NCI-H1092 treated with DMSO at 0.1 percent for 48 hours (cell line): ENCODE measurements around the gene INPP5A.
"Not testable (repeated sequence)": the region's sequence is repeated elsewhere in the genome, so short reads cannot be mapped to it uniquely, and the experiment has no call there.

Source experiments
- DNase-seq: peaks from one replicate; lab custom pipeline; 2025; lab: John Stamatoyannopoulos, UW

The INPP5A gene

DNA sequence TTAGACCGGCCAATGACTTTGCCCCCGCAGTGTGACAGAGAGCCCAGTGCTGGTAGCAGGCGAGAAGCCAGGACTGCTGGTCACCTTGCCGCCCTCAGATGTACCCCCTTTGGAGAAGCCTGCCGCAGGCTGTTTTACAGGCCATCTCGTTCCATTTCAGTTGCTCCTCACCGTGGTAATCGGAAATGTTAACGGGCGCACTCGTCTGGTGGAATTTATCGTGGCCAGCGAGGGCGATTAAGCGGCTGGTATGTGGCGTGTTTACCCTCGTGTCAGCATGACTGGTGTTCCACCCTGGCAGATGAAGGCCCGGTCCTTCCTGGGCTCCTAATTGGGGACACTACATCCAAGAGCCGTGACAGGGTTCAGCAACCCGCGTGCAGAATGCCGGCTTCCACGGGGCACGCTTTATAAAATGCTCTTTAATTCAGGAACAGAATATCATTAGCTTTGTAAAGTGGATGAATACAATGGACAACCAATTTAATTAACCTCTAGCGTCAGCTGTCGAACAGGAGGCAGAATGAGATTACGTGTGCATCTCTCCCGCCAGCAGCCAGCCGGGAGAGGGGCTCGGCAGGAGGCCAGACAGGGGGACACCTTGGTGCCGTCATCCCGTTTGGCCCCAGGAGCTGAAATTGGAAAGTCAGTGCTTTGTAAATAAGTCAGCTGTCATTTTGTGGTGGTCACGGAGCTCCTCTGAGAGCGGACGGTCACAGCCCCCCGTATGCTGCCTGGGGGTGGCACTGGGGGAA, 140.1 kb downstream of the INPP5A start:
- DNase-seq = no peak

DNA sequence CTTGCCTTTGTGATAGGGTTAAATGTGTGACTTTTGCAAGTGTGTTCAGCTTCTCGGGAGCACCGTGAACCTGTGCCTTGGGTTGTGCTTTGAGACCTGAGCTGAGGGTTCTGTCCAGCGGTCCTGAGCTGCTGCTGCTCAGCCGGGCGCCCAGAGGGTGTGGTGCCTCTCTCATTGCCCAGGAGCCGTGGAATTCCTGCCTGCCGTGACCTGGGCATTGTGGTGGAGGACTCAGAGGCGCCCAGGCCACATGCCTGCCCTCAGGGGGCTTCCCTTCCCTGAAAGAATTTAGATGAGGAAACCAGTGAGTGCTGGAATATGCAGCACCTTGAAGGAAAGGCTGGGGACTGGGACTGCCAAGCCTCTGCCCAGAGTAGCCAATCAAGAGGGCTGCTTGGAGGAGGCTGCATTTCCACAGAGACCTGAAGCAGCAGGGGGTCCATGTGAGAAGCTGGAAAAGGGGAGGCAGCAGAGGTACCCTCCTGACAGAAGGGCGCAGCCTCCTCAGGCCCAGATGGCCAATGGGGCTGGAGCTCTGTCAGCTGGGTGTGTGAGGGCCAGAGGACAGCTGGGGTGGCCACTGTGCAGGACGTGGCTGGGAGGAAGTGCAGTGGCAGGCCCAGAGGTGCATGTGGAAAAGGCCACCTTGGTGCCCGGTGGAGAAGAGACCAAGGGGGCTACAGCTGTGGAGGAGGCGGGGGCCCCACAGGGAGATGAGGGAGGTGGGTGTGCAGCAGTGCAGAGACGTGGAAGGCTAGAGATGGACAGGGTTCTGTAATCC, 141.0 kb downstream of the INPP5A start:
- DNase-seq = no peak

DNA sequence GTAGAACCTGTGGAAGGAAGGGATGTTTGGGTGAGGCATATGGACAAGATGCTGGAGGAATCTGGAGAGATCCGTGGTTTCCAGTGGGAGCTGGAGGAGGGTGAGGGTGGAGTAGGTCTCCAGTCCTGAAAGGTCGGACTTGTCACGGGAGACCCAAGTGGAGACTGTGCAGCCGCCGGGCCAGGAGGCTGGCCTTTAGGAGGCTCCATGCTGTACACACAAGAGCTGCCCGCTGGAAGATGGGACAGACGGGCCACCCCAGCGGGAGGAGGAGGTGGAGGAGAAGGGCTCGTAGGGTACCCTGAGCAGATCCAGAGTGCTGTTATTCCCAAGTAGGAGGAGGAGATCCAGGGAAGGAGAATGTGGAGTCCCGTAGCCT, 141.6 kb downstream of the INPP5A start:
- no peak for DNase-seq

DNA sequence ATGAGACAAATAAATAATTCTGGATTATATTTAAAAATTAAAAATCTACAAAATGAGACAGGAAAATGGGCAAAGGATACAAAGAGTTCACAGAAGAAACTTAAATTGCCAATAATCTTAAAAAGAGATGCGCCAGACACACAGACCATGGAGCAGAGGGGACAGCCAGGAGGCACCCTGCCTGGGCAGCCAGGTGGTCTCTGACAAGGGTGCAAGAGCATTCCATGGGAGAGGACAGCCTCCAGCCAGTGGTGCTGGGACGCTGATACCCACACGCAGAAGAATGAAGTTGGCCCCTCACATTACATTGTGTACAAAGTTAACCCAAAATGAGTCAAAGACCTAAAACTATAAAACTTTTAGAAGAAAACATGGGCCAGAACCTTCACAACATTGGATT, 142.1 kb downstream of the INPP5A start:
- DNase-seq = no peak

DNA sequence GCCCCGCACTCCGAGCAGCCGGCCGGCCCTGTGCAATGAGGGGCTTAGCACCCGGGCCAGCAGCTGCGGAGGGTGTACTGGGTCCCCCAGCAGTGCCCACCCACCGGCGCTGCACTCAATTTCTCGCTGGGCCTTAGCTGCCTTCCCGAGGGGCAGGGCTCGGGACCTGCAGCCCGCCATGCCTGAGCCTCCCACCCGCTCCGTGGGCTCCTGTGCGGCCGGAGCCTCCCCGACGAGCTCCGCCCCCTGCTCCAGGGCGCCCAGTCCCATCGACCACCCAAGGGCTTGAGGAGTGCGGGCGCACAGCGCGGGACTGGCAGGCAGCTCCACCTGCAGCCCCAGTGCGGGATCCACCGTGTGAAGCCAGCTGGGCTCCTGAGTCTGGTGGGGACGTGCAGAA, 143.2 kb downstream of the INPP5A start:
- not testable (repeated sequence) for DNase-seq

DNA sequence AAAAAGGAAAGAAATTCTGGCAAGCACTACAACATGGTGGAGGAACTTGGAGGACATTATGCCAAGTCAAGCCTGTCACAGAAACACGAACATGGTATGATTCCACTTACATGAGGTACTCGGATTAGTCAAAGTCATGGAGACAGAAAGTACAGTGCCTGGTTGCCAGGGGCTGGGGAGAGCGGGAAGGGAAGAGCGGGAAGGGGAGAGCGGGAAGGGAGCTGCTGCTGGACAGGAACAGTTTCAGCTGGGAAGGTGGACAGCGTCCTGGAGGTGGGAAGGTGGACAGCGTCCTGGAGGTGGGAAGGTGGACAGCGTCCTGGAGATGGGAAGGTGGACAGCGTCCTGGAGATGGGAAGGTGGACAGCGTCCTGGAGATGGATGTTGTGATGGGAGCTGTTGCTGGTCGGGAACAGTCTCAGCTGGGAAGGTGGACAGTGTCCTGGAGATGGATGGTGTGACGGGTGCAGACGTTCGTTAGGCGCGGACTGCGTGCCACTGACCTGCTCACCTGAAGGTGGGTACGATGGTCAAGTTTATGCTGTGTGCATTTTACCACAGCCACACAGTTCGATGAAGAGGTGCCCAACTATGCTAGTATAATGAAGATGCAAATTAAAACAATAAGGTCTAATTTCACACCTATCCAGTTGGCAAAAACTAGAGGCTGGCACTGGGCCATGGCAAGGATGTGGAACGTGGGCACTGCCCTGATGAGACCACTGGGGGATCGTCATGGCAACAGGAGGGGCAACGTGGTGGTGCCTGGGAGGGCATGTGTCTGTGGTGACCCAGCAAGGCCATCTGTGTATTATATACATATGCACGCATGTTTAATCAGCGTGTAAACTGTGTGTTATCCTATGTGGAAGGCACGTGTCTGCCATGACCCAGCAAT, 144.5 kb downstream of the INPP5A start:
- DNase-seq = no peak

DNA sequence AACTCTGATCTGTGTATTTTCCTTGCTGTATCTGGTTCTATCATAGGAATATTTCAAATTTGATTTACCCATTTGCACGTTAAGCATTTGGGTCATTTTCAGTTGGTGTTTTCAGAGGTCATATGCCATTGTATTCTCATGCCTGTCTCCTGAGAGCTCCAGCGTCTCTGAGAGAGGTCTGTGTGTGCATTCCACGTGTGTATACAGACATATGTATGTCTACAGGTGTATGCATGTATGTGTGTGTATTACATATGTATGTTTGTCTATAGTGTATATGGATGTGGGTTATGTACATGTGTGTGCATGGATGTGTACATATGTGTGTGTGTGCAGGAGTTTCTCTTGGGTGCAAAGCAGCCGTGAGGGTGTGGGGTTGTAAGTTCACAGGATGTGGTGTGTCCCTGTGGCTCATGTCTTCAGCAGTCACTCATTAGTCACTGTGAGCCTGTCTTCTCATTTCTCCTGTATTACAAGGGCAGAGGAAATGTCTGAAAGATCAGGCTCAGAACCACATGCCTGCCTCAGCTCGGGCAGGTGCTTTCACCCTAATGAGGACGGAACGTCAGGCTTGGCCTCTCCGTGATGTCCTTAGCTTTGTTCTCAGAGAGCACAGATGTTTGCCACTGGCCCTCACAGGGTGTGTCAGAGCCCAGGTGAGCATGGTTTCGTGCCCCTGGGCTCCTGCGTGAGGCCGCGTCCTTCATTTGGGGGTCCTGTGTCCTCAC, 146.7 kb downstream of the INPP5A start:
- no peak for DNase-seq

DNA sequence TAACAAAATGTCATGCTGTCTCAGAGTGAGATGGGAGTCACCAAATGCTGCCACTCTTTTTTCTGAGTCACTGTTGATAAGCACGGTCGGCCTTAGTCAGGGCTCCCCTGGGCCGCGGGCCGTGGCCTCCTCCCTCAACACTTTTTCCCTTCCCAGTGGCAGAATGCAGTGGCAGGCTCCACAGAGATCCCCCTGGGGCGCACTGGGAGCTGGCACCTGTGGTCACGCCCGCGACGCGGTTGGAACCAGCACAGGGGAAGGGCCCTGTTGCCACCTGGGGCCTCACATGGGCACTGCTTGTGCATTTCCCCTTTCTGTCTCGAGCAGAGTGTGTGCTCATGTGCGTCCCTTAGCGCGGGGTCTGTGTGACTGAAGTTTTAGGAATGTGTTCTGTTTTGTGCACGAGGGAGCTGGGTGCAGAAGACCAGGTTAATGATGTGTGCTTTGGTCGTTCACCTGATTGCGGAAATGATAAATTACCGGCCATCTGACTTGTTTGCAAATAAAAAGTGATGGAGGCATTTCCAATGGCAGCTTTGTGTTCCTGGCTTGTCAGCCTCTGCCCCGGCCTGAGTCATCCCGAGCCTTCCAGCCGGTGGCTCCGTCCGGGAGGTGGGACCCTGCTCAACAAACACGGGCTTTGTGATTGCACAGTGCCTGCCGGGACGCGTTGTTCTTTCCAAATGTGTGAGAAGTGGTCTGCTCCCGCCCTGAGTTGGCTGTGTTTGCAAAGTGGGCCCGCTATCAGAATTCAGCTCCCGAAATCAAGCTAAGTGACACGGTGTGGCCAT, 147.7 kb downstream of the INPP5A start:
- DNase-seq = no peak

DNA sequence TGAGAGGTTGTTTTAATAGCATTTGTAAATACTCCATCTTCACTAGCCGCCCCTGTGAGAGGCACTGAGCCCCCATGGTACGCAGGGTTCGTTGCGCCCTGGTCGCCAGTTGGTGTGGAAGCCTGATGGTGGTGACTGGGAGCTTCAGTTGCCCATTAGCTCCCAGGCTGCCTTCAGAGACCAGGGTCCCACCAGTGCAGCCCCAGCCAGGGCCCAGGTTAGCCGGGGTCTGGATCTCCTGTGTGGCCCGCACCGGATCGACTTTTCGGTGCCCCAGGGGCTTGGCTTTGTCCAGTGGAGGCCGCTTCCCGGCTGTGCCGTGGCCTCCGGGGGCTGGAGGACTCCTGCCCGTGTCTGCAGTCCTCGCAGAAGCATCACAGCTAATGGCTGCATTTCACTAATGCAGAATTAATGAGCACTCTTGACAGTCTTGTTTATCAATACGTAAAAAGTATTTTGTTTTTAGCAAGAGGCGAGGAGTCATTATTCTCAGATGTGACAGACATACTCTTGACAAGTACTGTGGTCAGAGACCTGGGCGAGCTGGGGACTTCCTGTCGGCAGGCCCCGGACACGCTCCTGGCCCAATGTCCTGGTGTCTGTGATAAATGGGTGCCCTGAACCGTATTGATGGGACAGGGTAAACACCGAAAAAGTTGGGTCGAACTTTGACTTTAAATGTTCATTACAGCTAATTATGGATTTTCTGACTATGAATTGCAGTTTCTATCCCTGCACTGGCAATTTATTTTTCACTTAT, 148.5 kb downstream of the INPP5A start:
- no peak for DNase-seq

DNA sequence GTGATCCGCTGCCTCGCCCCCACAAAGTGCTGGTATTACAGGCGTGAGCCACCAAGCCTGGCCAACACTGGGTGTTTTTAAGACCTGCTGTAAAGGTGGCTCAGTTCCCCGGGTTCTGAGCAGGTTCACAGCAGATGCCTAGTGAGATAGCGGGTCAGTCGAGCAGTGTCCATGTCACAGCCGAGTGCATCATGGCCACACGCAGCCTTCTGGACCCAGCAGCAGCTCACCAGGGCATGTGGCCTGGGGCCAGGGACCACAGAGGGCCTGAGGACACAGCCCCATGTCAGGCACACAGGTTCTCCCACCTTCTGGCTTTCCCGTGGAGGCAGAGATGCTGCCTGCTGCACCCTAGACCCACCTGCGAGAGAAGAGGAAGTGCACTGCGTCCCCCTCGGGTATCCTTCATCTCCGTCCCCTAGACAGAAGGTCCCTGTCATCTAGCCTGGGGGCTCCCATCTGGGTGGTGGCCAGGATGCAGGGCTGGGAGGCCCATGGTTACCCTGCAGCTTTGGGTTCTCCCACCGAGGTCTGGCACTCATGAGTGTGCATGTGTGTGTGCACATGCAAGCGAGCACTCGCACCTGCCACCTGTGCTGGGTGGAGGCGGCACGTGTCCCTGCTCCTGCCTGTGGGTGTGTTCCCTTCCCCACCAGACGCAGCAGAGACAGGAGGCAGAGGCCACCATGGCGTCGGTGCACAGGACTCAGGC, 149.8 kb downstream of the INPP5A start:
- no peak for DNase-seq

DNA sequence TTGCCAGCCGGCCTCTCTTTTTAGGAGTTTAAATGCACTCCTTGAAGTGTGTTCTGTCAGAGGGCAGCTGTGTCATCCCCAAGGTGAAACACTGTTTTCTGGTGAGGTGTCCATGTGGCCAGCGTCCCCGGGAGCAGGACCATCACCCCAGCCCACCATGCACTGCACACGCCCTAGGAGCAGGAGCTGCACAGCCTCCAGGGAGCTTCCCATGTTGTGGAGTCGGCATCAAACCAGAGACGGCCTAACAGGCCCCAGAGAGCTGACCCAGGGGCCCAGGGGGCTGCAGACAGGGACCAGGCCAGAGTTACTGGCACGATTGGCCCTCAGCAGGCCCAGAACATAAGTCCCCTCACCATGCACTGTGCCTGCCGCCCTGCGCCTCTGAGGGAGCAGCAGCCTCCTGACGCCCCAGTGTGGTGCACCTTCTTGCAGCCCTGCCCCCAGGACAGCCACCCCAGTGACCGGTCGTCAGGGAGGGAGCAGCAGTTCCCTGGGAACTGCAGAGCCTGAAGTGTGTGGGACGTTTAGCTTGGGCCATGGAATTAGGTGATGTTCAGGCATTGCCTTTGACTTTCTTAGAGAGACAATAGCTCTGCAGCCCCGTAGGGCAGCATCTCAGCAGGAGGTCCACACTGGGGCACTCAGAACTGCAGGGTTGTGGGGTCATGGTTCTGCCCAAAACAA, 150.4 kb downstream of the INPP5A start:
- DNase-seq = no peak

DNA sequence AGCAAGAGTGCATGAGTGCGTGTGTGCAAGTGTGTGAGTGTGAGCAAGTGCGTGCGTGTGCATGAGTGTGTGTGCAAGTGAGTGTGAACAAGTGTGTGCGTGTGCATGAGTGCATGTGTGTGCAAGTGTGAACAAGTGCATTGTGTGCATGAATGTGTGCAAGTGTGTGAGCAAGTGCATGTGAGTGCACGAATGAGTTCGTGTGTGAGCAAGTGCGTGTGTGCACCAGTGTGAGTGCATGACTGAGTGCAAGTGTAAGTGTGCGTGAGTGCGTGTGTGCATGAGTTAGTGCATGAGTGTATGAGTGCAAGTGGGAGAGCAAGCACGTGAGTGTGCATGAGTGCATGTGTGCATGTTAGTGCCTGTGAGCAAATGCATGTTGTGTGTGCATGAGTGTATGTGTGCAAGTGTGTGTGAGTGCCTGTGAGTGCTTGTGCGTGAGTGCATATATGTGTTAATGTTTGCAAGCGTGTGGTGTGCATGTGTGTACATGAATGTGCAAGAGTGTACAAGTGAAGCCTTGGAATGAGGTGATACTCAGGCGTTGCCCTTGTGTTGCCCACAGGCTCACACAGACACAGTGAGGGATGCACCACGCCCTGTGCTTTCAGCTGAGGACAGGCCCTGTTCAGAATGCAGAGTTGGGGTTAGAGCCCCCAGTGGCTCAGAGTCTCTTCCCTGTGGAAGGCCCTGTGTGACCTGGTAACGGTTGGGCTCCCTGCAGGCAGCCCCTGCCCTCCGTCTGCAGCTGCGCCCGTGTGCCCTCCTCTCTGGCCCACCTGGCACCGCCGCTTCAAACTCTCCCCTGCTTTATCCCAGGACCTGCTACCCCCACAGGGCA, 151.2 kb downstream of the INPP5A start:
- no peak for DNase-seq

DNA sequence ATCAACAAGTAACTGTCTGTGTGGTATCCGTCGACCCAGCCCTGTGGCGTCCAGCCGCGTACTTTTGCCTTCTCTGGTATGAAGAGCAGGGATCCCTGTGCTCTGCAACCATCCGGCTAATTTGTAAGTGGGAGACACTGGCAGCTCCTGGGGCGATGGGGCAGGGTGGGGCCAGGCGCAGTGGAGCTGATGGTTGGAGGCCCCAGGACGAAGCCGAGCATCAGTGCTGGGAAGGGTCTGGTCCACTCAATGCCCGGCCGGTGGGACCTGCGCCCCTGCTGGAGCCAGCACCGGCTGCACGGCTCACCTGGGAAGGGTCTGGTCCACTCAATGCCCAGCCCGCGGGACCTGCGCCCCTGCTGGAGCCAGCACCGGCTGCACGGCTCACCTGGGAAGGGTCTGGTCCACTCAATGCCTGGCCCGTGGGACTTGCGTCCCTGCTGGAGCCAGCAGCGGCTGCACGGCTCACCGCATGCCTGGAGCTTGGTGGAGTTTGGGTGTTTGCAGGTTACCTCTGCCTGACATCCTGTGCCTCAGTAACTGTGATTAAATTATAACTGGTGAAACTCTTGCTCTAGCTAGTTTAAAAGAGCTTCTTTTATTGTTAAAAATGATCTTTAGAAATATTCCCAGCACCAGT, 152.3 kb downstream of the INPP5A start:
- no peak for DNase-seq

DNA sequence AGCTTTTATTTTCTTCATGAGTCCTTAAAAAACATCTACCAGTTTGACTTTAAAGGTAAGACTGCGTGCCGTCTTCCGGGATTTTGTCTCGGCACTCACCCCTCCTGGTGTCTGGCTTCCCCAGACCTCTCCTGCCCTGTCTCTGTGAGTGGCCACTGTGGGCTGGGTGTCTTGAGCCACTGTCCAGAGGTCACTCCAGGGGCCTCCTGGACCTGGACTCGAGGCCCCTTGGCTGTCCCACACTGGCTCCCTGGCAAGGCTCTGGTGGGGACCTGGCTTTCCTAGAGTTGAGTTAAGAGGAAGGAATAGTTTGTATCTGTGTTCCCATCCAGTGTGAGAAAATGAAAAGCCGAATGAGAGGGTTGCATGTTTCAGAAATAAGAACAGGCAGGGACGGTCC, 152.8 kb downstream of the INPP5A start:
- no peak for DNase-seq

DNA sequence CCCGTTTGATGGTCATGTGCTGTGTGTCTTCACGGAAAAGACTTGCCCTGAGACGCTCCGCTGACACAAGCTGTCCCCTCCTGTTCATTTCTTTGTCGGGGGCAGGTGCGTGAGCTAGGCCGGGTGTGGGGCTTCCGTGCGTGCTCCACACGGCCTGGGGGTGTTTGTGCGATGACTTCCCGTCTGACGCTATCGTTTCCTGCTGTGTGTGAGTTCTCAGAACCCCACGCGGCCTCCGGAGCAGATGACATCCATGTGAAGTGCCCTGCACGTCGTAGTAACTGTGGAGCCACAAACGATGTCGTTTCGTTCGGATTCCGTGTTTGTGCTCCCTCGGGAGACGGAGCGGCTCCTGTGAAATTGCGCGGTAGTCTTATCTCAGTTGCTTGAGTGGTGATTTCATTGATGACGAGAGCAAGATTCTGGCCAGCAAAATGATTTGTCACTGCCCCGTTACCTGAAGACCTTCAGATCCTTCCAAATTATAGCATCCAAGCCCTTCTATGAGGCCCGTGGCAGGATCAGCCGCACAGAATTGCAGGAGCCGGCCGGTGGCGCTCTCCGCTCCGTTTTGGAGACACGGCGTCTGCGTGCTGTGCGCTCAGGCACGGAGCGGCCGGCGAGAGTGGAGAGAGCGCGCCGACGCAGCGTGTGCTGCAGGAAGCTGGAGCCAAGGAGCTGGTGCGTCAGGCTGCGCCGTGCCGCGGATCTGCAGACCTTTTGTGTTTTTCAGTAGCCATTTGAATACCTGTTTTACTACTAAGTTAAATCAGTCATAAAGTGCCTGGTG, 153.4 kb downstream of the INPP5A start:
- DNase-seq = no peak

DNA sequence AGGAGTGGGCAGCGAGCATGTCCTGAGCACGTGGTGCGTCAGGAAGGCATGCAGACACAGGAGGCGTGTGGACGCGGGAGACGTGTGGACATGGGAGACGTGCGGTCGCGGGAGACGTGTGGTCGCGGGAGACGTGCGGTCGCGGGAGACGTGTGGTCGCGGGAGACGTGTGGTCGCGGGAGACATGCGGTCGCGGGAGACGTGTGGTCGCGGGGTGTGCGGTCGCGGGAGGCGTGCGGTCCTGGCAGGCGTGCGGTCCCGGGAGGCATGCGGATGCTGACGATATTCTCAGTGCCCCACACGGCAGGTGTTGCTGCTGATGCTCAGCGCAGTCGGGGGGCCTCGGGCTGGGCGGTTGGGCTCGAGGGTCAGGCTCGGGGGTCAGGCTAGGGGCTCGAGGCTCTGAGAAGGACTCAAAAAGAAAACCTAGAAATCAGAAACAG, 154.1 kb downstream of the INPP5A start:
- no peak for DNase-seq

DNA sequence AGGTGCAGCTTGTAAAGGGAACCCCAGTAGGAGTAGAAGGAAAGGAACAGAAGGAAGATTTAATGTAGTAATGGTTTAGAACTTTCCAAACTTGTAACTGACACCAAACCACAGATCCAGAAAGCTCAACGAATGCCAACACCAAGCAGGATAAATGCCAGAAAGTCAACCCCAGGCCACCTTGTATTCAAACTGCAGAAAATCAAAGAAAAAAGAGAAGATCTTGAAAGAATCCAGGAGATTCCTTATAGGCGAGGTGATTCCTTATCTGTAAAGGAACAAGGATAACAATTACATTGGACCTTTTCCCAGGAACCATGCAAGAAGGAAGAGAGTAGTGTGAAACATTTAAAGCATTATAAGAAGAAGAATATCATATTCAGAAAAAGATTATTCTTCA, 154.7 kb downstream of the INPP5A start:
- DNase-seq = no peak
